H9 (cell line): ENCODE data around the gene ULK1. TPM values are rescaled to one million over a fixed set of nuclear protein-coding genes. Genes with fewer than 3 reads are reported as not detected.

ENCODE experiments used
- DNase-seq: peaks from one replicate; pipeline ENCODE4 v3.0.0-alpha.2; 2017
- H2AFZ ChIP-seq: one replicate; pipeline ENCODE4 v1.6.1; 2013; ENCODE audit warnings: mild to moderate bottlenecking, low read length, control low read depth, moderate library complexity
- H2AK5ac ChIP-seq: 2 replicates; pipeline ENCODE4 v1.6.1; 2013; ENCODE audit warnings: low read length, control low read depth, mixed read lengths; ENCODE audit not compliant: insufficient read length
- H2BK120ac ChIP-seq: one replicate; pipeline ENCODE4 v1.6.1; 2013; ENCODE audit warnings: low read depth, mild to moderate bottlenecking, low read length, control low read depth, inconsistent platforms; ENCODE audit not compliant: poor library complexity, severe bottlenecking
- H2BK12ac ChIP-seq: 2 replicates; pipeline ENCODE4 v1.6.1; 2013; ENCODE audit warnings: low read length, control low read depth, mixed read lengths, low read depth; ENCODE audit not compliant: insufficient read length
- H2BK15ac ChIP-seq: 2 replicates; pipeline ENCODE4 v1.6.1; 2013; ENCODE audit warnings: low read depth, low read length, control low read depth
- H2BK20ac ChIP-seq: one replicate; pipeline ENCODE4 v1.6.1; 2013; ENCODE audit warnings: low read depth, mild to moderate bottlenecking, low read length, control low read depth, inconsistent platforms; ENCODE audit not compliant: poor library complexity, severe bottlenecking
- H2BK5ac ChIP-seq: 2 replicates; pipeline ENCODE4 v1.6.1; 2013; ENCODE audit warnings: low read length, control low read depth, mixed read lengths; ENCODE audit not compliant: insufficient read length
- H3K14ac ChIP-seq: 2 replicates; pipeline ENCODE4 v1.6.1; 2013; ENCODE audit warnings: low read length, control low read depth; ENCODE audit not compliant: insufficient read depth
- H3K18ac ChIP-seq: 2 replicates; pipeline ENCODE4 v1.6.1; 2013; ENCODE audit warnings: low read depth, mild to moderate bottlenecking, mixed read lengths, low read length, control low read depth; ENCODE audit not compliant: insufficient read length
- H3K23ac ChIP-seq: 2 replicates; pipeline ENCODE4 v1.6.1; 2013; ENCODE audit warnings: low read length, control low read depth, mixed read lengths, low read depth; ENCODE audit not compliant: insufficient read length
- H3K23me2 ChIP-seq: 2 replicates; pipeline ENCODE4 v1.6.1; 2013; ENCODE audit warnings: low read depth, mild to moderate bottlenecking, mixed read lengths, low read length, control low read depth; ENCODE audit not compliant: insufficient read length, poor library complexity, severe bottlenecking
- H3K27ac ChIP-seq: 2 replicates; pipeline ENCODE4 v1.5.1; 2013; ENCODE audit warnings: low read length, control low read depth, mixed read lengths, low read depth; ENCODE audit not compliant: insufficient read length
- H3K27me3 ChIP-seq: 2 replicates; pipeline ENCODE4 v1.6.1; 2013; ENCODE audit warnings: low read length, control low read depth, inconsistent platforms; ENCODE audit not compliant: insufficient read depth
- H3K4ac ChIP-seq: 2 replicates; pipeline ENCODE4 v1.6.1; 2013; ENCODE audit warnings: low read depth, mild to moderate bottlenecking, control low read depth, inconsistent platforms, low read length, moderate library complexity
- H3K4me1 ChIP-seq: 2 replicates; pipeline ENCODE4 v1.6.1; 2013; ENCODE audit warnings: low read length, control low read depth, inconsistent platforms; ENCODE audit not compliant: insufficient read depth
- H3K4me2 ChIP-seq: 2 replicates; pipeline ENCODE4 v1.6.1; 2013; ENCODE audit warnings: low read length, control low read depth, mixed read lengths; ENCODE audit not compliant: insufficient read length, insufficient read depth
- H3K56ac ChIP-seq: 2 replicates; pipeline ENCODE4 v1.6.1; 2013; ENCODE audit warnings: low read depth, mild to moderate bottlenecking, mixed read lengths, low read length, control low read depth; ENCODE audit not compliant: insufficient read length
- H3K79me1 ChIP-seq: 2 replicates; pipeline ENCODE4 v1.6.1; 2013; ENCODE audit warnings: low read depth, mild to moderate bottlenecking, moderate library complexity, low read length, control low read depth, inconsistent platforms; ENCODE audit not compliant: insufficient read depth, poor library complexity, severe bottlenecking
- H3K79me2 ChIP-seq: 2 replicates; pipeline ENCODE4 v1.6.1; 2013; ENCODE audit warnings: low read length, control low read depth, inconsistent platforms; ENCODE audit not compliant: insufficient read depth
- H3K9ac ChIP-seq: 2 replicates; pipeline ENCODE4 v1.6.1; 2013; ENCODE audit warnings: low read length, control low read depth, mixed read lengths; ENCODE audit not compliant: insufficient read length; ENCODE audit errors: extremely low read depth
- H3K9me3 ChIP-seq: one replicate; pipeline ENCODE4 v1.6.1; 2013; ENCODE audit warnings: low read depth, low read length, inconsistent platforms; ENCODE audit not compliant: control insufficient read depth
- H3T11ph ChIP-seq: one replicate; pipeline ENCODE4 v1.6.1; 2013; ENCODE audit warnings: mild to moderate bottlenecking, low read length, control low read depth, inconsistent platforms
- H4K20me1 ChIP-seq: one replicate; pipeline ENCODE4 v1.6.1; 2013; ENCODE audit not compliant: control insufficient read depth, insufficient read length, insufficient read depth
- H4K5ac ChIP-seq: 2 replicates; pipeline ENCODE4 v1.6.1; 2013; ENCODE audit warnings: low read depth, mild to moderate bottlenecking, mixed read lengths, low read length, control low read depth; ENCODE audit not compliant: insufficient read length
- H4K8ac ChIP-seq: replicated peaks from 2 replicates; pipeline ENCODE4 v1.6.1; 2013; ENCODE audit warnings: low read length, control low read depth, mixed read lengths, low read depth; ENCODE audit not compliant: insufficient read length
- H4K91ac ChIP-seq: 2 replicates; pipeline ENCODE4 v1.6.1; 2013; ENCODE audit warnings: low read depth, mild to moderate bottlenecking, moderate library complexity, mixed read lengths, low read length, control low read depth; ENCODE audit not compliant: insufficient read length
- H3K27ac Mint-ChIP-seq, 3 experiments: 2 replicates in 2 of 3; 3 replicates in 1 of 3; pipeline ENCODE4 v1.8.0; 2020 to 2021; ENCODE audit warnings: mixed read lengths in 3 of 3, mild to moderate bottlenecking in 1 of 3, moderate library complexity in 1 of 3
- H3K27me3 Mint-ChIP-seq: 2 replicates; pipeline ENCODE4 v1.8.0; 2021; ENCODE audit warnings: low read depth, mild to moderate bottlenecking, moderate library complexity, mixed read lengths
- H3K36me3 Mint-ChIP-seq, 3 experiments: 2 replicates in 2 of 3; 3 replicates in 1 of 3; pipeline ENCODE4 v1.8.0; 2020 to 2021; ENCODE audit warnings: low read depth in 3 of 3, mixed read lengths in 3 of 3; ENCODE audit not compliant: insufficient read depth in 1 of 3
- H3K4me1 Mint-ChIP-seq, 2 experiments: 2 replicates each; pipeline ENCODE4 v1.8.0; 2020; ENCODE audit warnings: mixed read lengths in 2 of 2
- H3K4me3 Mint-ChIP-seq, 2 experiments: 2 replicates in 1 of 2; 3 replicates in 1 of 2; pipeline ENCODE4 v1.8.0; 2020 to 2021; ENCODE audit warnings: mild to moderate bottlenecking in 2 of 2, mixed read lengths in 2 of 2, moderate library complexity in 1 of 2
- H3K9me3 Mint-ChIP-seq, 2 experiments: 2 replicates in 1 of 2; 3 replicates in 1 of 2; pipeline ENCODE4 v1.8.0; 2020; ENCODE audit warnings: mild to moderate bottlenecking in 2 of 2, mixed read lengths in 2 of 2, moderate library complexity in 1 of 2
- CTCF ChIP-seq: fragments of 200-600 bp; sonication (generic); conservative IDR thresholded peaks from 3 replicates; pipeline ENCODE4 v1.8.0; 2021; ENCODE audit warnings: antibody characterized with exemption, mild to moderate bottlenecking
- WGBS: extraction: QIAGEN DNeasy Blood & Tissue Kit; methylation state at CpG from one replicate; pipeline ENCODE4 v1.1.7; 2013; ENCODE audit warnings: missing lambda C conversion rate, low lambda C conversion rate, mixed read lengths; ENCODE audit not compliant: insufficient read length; ENCODE audit errors: extremely low coverage; 5-methylcytosine and 5-hydroxymethylcytosine counted together
- total RNA-seq: library from RNA; stranded (reverse); gene quantifications from 2 replicates; pipeline ENCODE4 v1.2.1, GENCODE V29; 2021

Gene ULK1
- total RNA-seq, 1 experiment from 2014 or later = 57.2 TPM

GRCh38 chr12:131848753-131849152 is 45.7 kb upstream of the ULK1 start:
- Histone ChIP-seq H2BK5ac (no peak overlapping the region), H4K20me1 (no peaks in the 10 kb centered on the region), H2BK12ac (no peak overlapping the region), H2BK15ac (no peak overlapping the region), H3K9ac (no peak overlapping the region), H3K4me1 (no peaks in the 10 kb centered on the region), H3K79me2 (no peaks in the 10 kb centered on the region), H2BK20ac (no peak overlapping the region), H3K27me3 (no peaks in the 10 kb centered on the region), H3K79me1 (no peaks in the 10 kb centered on the region), H3K23me2 (no peaks in the 10 kb centered on the region), H4K8ac (no peak overlapping the region), H3K27ac (no peak overlapping the region), H3T11ph (no peak overlapping the region), H3K23ac (no peak overlapping the region), H3K4ac (no peak overlapping the region), H2BK120ac (no peak overlapping the region), H2AFZ (no peak overlapping the region), H2AK5ac (no peak overlapping the region), H3K18ac (no peak overlapping the region), H3K56ac (no peak overlapping the region), H3K4me2 (no peak overlapping the region), H3K14ac (no peak overlapping the region), H4K5ac (no peak overlapping the region), H3K9me3 (no peaks in the 10 kb centered on the region), H4K91ac (no peak overlapping the region)
- Mint-ChIP-seq H3K36me3 (peaks cover 10 to 24% (median 24%) of the 10 kb centered on the region in 3 experiments; a peak in 6 of 7 replicates), H3K27ac (no peak overlapping the region), H3K9me3 (no peaks in the 10 kb centered on the region), H3K4me3 (no peak overlapping the region), H3K4me1 (no peaks in the 10 kb centered on the region), H3K27me3 (no peaks in the 10 kb centered on the region)
- TF ChIP-seq CTCF = no peak
- no CpG with 5 or more reads among the region's 24 CpGs for WGBS
- DNase-seq = no peak
